ENCODE measurements around the gene CTSH.
"Not testable (repeated sequence)": the region's sequence is repeated elsewhere in the genome, so short reads cannot be mapped to it uniquely, and the experiment has no call there.

Gene CTSH

DNA sequence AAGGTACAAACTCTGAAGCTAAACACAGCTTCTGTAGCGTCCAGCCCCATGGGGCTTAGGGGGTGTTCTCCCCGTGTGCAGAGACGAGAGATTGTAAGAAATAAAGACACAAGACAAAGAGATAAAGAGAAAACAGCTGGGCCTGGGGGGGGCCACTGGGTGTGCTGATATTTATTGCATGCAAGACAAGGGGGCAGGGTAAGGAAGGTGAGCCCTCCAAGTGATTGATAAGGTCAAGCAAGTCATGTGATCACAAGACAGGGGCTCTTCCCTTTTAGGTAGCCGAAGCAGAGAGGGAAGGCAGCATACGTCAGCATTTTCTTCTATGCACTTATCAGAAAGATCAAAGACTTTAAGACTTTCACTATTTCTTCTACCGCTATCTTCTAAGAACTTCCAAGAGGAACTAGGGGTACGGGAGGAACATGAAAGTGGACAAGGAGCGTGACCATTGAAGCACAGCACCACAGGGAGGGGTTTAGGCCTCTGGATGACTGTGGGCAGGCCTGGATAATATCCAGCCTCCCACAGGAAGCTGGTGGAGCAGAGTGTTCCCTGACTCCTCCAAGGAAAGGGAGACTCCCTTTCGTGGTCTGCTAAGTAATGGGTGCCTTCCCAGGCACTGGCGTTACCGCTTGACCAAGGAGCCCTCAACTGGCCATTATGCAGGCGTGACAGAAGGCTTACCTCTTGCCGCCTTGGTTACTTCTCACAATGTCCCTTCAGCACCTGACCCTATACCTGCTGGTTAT, 42.4 kb downstream of the CTSH start:
- H3K4me3 ChIP-seq (ENCODE audit: low read depth, low read length); H3K27me3 ChIP-seq (ENCODE audit: control insufficient read depth, insufficient read depth, low read length); H3K27ac ChIP-seq (ENCODE audit: low read depth, low read length); H3K9ac ChIP-seq (ENCODE audit: low read length); H3K4me1 ChIP-seq (ENCODE audit: control insufficient read depth, insufficient read depth, low read length); H3K9me3 ChIP-seq (ENCODE audit: control insufficient read depth, insufficient read depth, low read depth, low read length): not testable (repeated sequence)
- peaks cover 94% of the 10 kb centered on the region for H3K36me3 ChIP-seq (ENCODE audit: control insufficient read depth, insufficient read depth, low read length)

DNA sequence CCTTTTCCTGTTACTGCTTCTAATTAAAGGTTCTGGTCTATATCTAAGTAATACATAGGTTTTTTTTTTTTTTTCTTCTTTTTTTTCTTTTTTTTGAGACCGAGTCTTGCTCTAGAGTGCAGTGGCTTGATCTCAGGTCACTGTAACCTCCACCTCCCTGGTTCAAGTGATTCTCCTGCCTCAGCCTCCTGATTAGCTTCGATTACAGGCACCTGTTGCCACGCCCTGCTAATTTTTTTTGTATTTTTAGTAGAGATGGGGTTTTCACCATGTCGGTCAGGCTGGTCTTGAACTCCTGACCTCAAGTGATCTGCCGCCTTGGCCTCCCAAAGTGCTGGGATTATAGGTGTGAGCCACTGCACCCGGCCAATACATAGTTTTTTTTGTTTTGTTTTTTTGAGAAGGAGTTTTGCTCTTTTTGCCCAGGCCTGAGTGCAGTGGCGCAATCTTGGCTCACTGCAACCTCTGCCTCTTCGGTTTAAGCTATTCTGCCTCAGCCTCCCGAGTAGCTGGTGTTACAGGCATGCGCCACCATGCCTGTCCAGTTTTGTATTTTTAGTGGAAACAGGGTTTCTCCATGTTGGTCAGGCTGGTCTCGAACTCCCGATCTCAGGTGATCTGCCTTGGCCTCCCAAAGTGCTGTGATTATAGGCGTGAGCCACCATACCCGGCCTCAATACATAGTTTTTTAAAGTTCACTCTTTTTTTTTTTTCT, 43.9 kb downstream of the CTSH start:
- not testable (repeated sequence) for H3K9ac ChIP-seq (ENCODE audit: low read length); H3K9me3 ChIP-seq (ENCODE audit: control insufficient read depth, insufficient read depth, low read depth, low read length); H3K27me3 ChIP-seq (ENCODE audit: control insufficient read depth, insufficient read depth, low read length); H3K27ac ChIP-seq (ENCODE audit: low read depth, low read length); H3K4me1 ChIP-seq (ENCODE audit: control insufficient read depth, insufficient read depth, low read length); H3K4me3 ChIP-seq (ENCODE audit: low read depth, low read length)
- H3K36me3 ChIP-seq (ENCODE audit: control insufficient read depth, insufficient read depth, low read length), result peaks cover 94% of the 10 kb centered on the region

DNA sequence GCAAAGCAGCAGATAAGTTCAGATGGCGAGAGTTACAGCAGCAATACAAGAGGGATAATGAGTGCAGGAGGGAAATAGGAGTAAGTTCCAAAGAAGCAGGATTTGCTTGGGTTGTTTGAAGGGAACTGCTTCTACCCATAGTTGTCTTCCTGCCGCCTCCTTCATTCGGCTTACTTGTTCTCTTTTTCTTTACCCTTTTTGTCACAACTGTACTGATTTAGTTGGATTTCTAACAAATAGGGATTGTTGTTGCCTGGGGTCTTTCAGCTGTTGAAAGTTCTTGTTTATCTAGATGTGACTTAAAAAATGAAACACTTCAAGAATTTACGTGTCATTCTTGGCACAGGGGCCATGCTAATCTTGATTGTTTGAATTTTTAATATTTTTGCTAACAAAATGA, 46.3 kb downstream of the CTSH start:
- no peaks in the 10 kb centered on the region for H3K9me3 ChIP-seq (ENCODE audit: control insufficient read depth, insufficient read depth, low read depth, low read length)

DNA sequence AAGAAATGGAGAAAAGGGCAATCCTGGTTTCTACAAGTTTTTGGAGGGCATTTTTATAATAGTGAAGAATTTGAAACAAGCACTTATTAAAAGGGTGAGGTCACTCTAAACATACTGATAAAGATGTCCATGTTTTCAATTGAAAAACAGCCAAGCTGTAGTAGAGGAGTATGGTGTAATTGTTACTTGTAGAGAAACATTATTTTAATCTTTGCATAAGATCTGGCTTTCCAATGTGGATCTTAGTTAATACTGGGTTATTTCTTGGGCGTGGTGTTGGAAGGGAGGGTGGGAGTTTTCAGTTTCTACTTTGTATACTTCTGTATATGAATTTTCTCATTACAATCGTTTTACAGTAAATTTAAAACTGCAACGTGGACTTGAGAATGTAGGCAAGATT, 49.4 kb downstream of the CTSH start:
- no peak overlapping the region for H3K4me3 ChIP-seq (ENCODE audit: low read depth, low read length)
- no peaks in the 10 kb centered on the region for H3K4me1 ChIP-seq (ENCODE audit: control insufficient read depth, insufficient read depth, low read length)
- H3K9ac ChIP-seq (ENCODE audit: low read length), result no peak overlapping the region
- H3K27ac ChIP-seq (ENCODE audit: low read depth, low read length), result no peak overlapping the region
- H3K9me3 ChIP-seq (ENCODE audit: control insufficient read depth, insufficient read depth, low read depth, low read length), result no peaks in the 10 kb centered on the region
- peaks cover 100% of the 10 kb centered on the region for H3K36me3 ChIP-seq (ENCODE audit: control insufficient read depth, insufficient read depth, low read length)
- no peaks in the 10 kb centered on the region for H3K27me3 ChIP-seq (ENCODE audit: control insufficient read depth, insufficient read depth, low read length)

More for the DNA sequence above, 46.3 kb downstream of the CTSH start:
- no peaks in the 10 kb centered on the region for H3K4me1 ChIP-seq (ENCODE audit: control insufficient read depth, insufficient read depth, low read length)
- peaks cover 99% of the 10 kb centered on the region for H3K36me3 ChIP-seq (ENCODE audit: control insufficient read depth, insufficient read depth, low read length)
- H3K4me3 ChIP-seq (ENCODE audit: low read depth, low read length), result no peak overlapping the region
- H3K27ac ChIP-seq (ENCODE audit: low read depth, low read length), result no peak overlapping the region
- H3K9ac ChIP-seq (ENCODE audit: low read length), result no peak overlapping the region
- no peaks in the 10 kb centered on the region for H3K27me3 ChIP-seq (ENCODE audit: control insufficient read depth, insufficient read depth, low read length)

DNA sequence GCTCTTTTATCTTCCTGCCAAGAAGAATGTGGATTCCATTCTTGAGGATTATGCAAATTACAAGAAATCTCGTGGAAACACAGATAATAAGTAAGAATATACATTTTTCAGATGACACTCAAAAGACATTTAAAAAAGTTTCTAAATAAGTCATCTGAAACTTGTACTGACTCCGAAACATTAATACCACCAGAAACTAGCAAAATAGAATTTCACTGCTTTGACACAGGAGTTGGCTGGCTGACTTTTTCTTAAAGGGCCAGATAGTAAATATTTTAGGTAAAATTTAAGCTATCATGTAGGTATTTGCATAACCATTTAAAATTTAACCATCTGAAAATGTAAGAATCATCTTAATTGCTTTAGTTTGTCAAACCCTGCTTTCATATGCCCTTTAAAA, 51.3 kb downstream of the CTSH start:
- H3K27ac ChIP-seq (ENCODE audit: low read depth, low read length), result no peak overlapping the region
- no peaks in the 10 kb centered on the region for H3K4me1 ChIP-seq (ENCODE audit: control insufficient read depth, insufficient read depth, low read length)
- H3K36me3 ChIP-seq (ENCODE audit: control insufficient read depth, insufficient read depth, low read length), result peaks cover 100% of the 10 kb centered on the region
- no peaks in the 10 kb centered on the region for H3K9me3 ChIP-seq (ENCODE audit: control insufficient read depth, insufficient read depth, low read depth, low read length)
- no peak overlapping the region for H3K9ac ChIP-seq (ENCODE audit: low read length)
- H3K27me3 ChIP-seq (ENCODE audit: control insufficient read depth, insufficient read depth, low read length), result no peaks in the 10 kb centered on the region
- H3K4me3 ChIP-seq (ENCODE audit: low read depth, low read length), result no peak overlapping the region

DNA sequence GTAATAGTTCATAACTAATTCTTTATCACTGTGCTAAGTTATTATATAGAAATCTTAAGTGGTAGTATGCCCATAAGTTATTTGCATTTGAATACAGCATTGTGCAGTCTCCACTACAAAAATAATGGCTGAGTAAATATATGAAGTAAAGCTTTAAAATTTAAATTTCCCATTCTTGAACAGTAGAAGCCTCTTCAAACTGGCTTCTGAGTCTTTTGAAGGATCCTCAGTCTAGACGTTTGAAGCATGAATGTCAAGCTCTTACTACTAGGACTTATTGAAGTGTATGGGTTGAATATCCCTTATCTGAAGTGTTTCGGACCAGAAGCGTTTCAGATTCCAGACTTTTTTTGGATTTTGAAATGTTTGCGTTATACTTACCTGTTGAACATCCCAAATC, 55.8 kb downstream of the CTSH start:
- no peak overlapping the region for H3K4me3 ChIP-seq (ENCODE audit: low read depth, low read length)
- no peak overlapping the region for H3K27ac ChIP-seq (ENCODE audit: low read depth, low read length)
- H3K4me1 ChIP-seq (ENCODE audit: control insufficient read depth, insufficient read depth, low read length), result no peaks in the 10 kb centered on the region
- H3K27me3 ChIP-seq (ENCODE audit: control insufficient read depth, insufficient read depth, low read length), result no peaks in the 10 kb centered on the region
- H3K36me3 ChIP-seq (ENCODE audit: control insufficient read depth, insufficient read depth, low read length), result peaks cover 98% of the 10 kb centered on the region
- no peaks in the 10 kb centered on the region for H3K9me3 ChIP-seq (ENCODE audit: control insufficient read depth, insufficient read depth, low read depth, low read length)
- H3K9ac ChIP-seq (ENCODE audit: low read length), result no peak overlapping the region

DNA sequence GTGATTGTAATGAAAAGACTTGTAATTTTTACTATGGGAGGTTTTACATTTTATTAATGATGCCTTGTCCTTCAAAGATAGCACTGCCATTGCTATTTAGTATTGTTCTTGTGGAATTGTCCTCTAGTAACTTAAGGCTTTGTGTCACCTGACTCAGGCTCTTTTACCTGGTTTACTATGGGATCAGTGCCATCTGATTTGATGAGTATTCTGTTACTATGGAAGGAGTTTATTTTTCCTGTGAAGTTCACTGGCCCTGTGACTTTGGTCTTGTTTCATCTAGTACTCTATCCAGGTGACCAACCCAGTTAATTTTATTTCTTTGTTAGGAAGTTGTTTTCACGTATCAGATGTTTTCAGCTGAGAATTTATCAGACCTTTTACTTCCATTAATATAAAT, 63.2 kb downstream of the CTSH start:
- H3K27me3 ChIP-seq (ENCODE audit: control insufficient read depth, insufficient read depth, low read length), result no peaks in the 10 kb centered on the region
- H3K9ac ChIP-seq (ENCODE audit: low read length), result no peak overlapping the region
- no peak overlapping the region for H3K4me3 ChIP-seq (ENCODE audit: low read depth, low read length)
- H3K4me1 ChIP-seq (ENCODE audit: control insufficient read depth, insufficient read depth, low read length), result peaks cover 25% of the 10 kb centered on the region
- H3K27ac ChIP-seq (ENCODE audit: low read depth, low read length), result no peak overlapping the region
- H3K36me3 ChIP-seq (ENCODE audit: control insufficient read depth, insufficient read depth, low read length), result peaks cover 76% of the 10 kb centered on the region
- no peaks in the 10 kb centered on the region for H3K9me3 ChIP-seq (ENCODE audit: control insufficient read depth, insufficient read depth, low read depth, low read length)

DNA sequence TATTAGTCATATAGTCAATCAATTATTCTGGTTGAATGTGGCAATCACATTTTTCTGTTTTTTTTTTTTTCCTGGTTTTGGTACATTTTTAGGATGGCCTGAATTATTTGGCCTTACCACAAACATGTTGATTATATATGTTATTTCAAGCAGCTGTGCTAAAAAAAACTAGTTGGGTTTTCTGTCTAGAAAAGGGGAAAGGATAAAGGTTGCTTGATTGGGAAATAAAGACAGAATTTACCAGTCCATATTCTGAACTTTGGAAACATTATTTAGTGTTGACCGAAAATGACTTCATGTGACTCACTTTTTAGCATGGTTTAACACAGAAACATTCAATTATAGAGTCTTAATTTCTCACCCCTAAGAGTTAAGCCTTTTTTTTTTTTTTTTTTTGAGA, 64.0 kb downstream of the CTSH start:
- H3K27me3 ChIP-seq (ENCODE audit: control insufficient read depth, insufficient read depth, low read length), result no peaks in the 10 kb centered on the region
- H3K4me1 ChIP-seq (ENCODE audit: control insufficient read depth, insufficient read depth, low read length), result peaks cover 29% of the 10 kb centered on the region
- no peak overlapping the region for H3K9ac ChIP-seq (ENCODE audit: low read length)
- H3K36me3 ChIP-seq (ENCODE audit: control insufficient read depth, insufficient read depth, low read length), result peaks cover 68% of the 10 kb centered on the region
- no peaks in the 10 kb centered on the region for H3K9me3 ChIP-seq (ENCODE audit: control insufficient read depth, insufficient read depth, low read depth, low read length)
- H3K4me3 ChIP-seq (ENCODE audit: low read depth, low read length), result no peak overlapping the region
- H3K27ac ChIP-seq (ENCODE audit: low read depth, low read length), result no peak overlapping the region

DNA sequence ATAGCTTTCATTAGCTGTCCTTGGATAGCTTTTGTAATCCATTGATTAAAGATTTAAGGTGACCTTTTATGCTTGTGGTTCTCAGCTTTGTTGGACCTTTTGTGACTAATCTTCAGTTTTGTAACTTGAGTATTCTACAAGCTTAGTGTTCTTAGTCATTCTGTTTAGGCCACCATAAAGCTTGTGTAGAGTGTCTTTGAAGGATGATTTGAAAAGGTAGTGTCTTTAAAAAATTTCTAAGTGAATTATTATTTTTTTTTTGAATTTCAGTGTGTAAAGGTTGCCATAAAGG, 64.7 kb downstream of the CTSH start:
- Histone ChIP-seq H3K9me3 (ENCODE audit: control insufficient read depth, insufficient read depth, low read depth, low read length) (no peaks in the 10 kb centered on the region), H3K4me3 (ENCODE audit: low read depth, low read length) (no peak overlapping the region), H3K27me3 (ENCODE audit: control insufficient read depth, insufficient read depth, low read length) (no peaks in the 10 kb centered on the region), H3K4me1 (ENCODE audit: control insufficient read depth, insufficient read depth, low read length) (peaks cover 31% of the 10 kb centered on the region), H3K9ac (ENCODE audit: low read length) (no peak overlapping the region), H3K36me3 (ENCODE audit: control insufficient read depth, insufficient read depth, low read length) (peaks cover 62% of the 10 kb centered on the region), H3K27ac (ENCODE audit: low read depth, low read length) (no peak overlapping the region)

DNA sequence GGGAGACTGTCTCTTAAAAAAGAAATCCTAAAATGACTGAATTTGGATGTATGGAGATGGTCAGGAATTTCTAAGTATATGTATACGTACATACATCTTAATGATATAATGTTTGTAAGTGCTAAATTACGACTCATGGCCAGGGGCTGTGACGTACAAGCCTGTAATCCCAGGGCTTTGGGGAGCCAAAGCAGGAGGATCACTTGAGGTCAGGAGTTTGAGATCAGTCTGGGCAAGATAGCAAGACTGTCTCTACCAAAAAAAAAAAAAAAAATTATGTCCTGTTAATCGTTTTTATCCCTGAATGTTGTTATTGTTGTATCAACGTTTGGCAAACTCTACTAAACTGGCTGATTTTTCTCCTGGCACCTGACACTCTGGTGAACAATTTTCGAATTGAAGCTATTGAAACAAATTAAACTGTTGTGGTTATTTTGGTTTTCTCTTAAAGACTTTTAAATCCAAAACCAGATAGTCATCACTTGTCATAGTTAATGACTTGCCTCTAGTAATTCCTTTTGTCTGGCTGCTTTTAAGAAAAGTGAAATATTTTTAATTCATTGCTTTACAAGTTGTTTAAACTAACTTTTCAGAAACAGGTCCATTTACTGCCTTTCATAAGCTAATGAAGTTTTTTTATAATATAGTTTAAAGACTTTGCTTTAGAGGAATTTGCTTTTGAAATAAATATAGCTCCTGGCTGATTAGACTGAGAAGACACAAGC, 65.2 kb downstream of the CTSH start:
- peaks cover 57% of the 10 kb centered on the region for H3K36me3 ChIP-seq (ENCODE audit: control insufficient read depth, insufficient read depth, low read length)
- no peak overlapping the region for H3K4me3 ChIP-seq (ENCODE audit: low read depth, low read length)
- no peaks in the 10 kb centered on the region for H3K27me3 ChIP-seq (ENCODE audit: control insufficient read depth, insufficient read depth, low read length)
- H3K4me1 ChIP-seq (ENCODE audit: control insufficient read depth, insufficient read depth, low read length), result peaks cover 36% of the 10 kb centered on the region
- H3K9ac ChIP-seq (ENCODE audit: low read length), result no peak overlapping the region
- no peaks in the 10 kb centered on the region for H3K9me3 ChIP-seq (ENCODE audit: control insufficient read depth, insufficient read depth, low read depth, low read length)
- H3K27ac ChIP-seq (ENCODE audit: low read depth, low read length), result no peak overlapping the region

DNA sequence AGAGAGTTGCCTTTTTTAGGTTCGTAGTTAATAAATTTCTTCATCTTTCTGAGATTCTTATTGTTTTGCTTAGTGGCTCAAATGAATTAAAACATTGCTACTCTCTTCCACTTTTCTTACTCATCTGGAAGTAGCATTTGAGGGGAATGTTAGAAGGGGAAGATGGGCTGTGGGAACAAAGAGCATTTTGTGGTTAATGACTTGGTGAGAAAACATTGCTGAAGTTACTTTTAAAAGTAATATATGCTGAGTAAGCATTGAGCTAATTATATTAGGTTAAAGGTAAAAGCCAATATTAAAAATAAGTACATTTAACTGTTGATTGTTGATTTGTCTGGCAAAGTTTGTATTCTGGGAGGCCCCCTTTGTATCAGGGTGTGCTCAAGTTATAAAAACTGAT, 66.5 kb downstream of the CTSH start:
- Histone ChIP-seq H3K4me1 (ENCODE audit: control insufficient read depth, insufficient read depth, low read length) (peaks cover 36% of the 10 kb centered on the region), H3K9me3 (ENCODE audit: control insufficient read depth, insufficient read depth, low read depth, low read length) (no peaks in the 10 kb centered on the region), H3K27ac (ENCODE audit: low read depth, low read length) (no peak overlapping the region), H3K4me3 (ENCODE audit: low read depth, low read length) (no peak overlapping the region), H3K36me3 (ENCODE audit: control insufficient read depth, insufficient read depth, low read length) (peaks cover 44% of the 10 kb centered on the region), H3K9ac (ENCODE audit: low read length) (no peak overlapping the region), H3K27me3 (ENCODE audit: control insufficient read depth, insufficient read depth, low read length) (no peaks in the 10 kb centered on the region)

Data from HUES6 (cell line).